Gastroesophageal sphincter (tissue), 3 donors: ENCODE results near the gene TNFRSF4.

ENCODE experiments used
- CTCF ChIP-seq, 4 experiments: fragments of 200-600 bp in 2 of 4; fragments of 450-650 bp in 2 of 4; sonication (generic) in 1 of 4; IDR thresholded peaks; one replicate each; pipeline ENCODE4 v1.5.1; 2017 to 2019; ENCODE audit warnings: antibody characterized with exemption in 4 of 4, mild to moderate bottlenecking in 2 of 4, moderate library complexity in 2 of 4
- EP300 ChIP-seq: sonication (generic); formaldehyde crosslinking; IDR thresholded peaks from one replicate; pipeline ENCODE4 v1.6.1; 2017; ENCODE audit warnings: antibody characterized with exemption, mild to moderate bottlenecking
- POLR2A ChIP-seq, 2 donors: fragments of 450-650 bp; IDR thresholded peaks; one replicate each; pipeline ENCODE4 v1.6.1; 2017; ENCODE audit warnings: antibody characterized with exemption in 2 of 2, mild to moderate bottlenecking in 2 of 2, moderate library complexity in 1 of 2

DNA sequence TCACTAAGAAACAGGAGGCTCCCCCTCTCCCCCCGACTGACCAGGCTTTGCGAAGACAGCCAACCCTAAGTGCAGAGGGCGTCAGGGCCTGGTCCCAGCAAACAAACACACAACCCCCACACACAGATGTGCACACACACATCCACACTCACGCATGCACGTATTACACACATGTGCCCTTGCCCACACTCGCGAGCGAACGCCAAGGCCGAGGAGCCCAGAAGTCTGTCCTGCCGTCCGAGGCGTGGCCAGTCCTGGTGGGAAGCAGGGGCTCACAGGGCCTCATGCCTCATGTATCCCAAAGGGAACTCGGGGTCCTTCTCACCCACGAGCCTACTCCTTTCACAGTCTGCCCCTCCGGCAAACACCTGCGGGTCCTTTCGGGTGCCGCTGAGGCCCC, 15.8 kb upstream of the TNFRSF4 start:
- TF ChIP-seq CTCF (IDR thresholded peaks at IDR 0.05) (no peak), POLR2A (IDR thresholded peaks at IDR 0.05) (no peak), EP300 (no peak)
